Pancreas (tissue), 10 donors: ENCODE data around the gene CACNA1C. TPM values are rescaled to one million over a fixed set of nuclear protein-coding genes. Genes with fewer than 3 reads are reported as not detected.

Experiments used
- ATAC-seq, 4 donors: fragments of 200-7000 bp; cut with Tn5 transposase; one replicate each; pipeline versions ENCODE4 v1.8.0 to v1.9.1; 2020; ENCODE audit warnings: mild to moderate bottlenecking in 4 of 4, moderate library complexity in 4 of 4
- DNase-seq, 6 donors: peaks; one replicate each; pipeline ENCODE4 v3.0.0-alpha.2; 2020
- FAIRE-seq: peaks from 2 replicates; lab custom pipeline; 2012; peaks lifted over from hg19 to GRCh38; lab: Jason Lieb, UNC
- H3K27ac ChIP-seq, 4 donors: fragments of 200-600 bp; sonication (generic); 1 replicate in 3 of 4; 2 replicates in 1 of 4; pipeline versions ENCODE4 v1.5.0 to v1.8.0; 2020
- H3K27me3 ChIP-seq, 4 donors: fragments of 200-600 bp; one replicate each; pipeline ENCODE4 v1.8.0; 2021
- H3K36me3 ChIP-seq, 3 donors: fragments of 200-600 bp; sonication (generic) in 1 of 3; one replicate each; pipeline versions ENCODE4 v1.5.0 to v1.8.0; 2020 to 2021
- H3K4me1 ChIP-seq, 3 donors: fragments of 200-600 bp; one replicate each; pipeline ENCODE4 v1.8.0; 2021
- H3K4me3 ChIP-seq, 4 donors: fragments of 200-600 bp; sonication (generic) in 2 of 4; one replicate each; pipeline versions ENCODE4 v1.5.0 to v1.8.0; 2020 to 2021
- H3K9me3 ChIP-seq, 4 donors: fragments of 200-600 bp; one replicate each; pipeline ENCODE4 v1.8.0; 2021
- WGBS, 2 donors: extraction: QIAGEN DNeasy Blood & Tissue Kit; methylation state at CpG; one replicate each; pipeline ENCODE4 v1.1.7; 2013; 5-methylcytosine and 5-hydroxymethylcytosine counted together
- intact Hi-C, 3 donors: fragments of 100-400 bp; cut with DNase I; formaldehyde crosslinking; loops; one replicate each; pipeline versions ENCODE4 v1.11.1 to v1.14.2; 2022
- polyA plus RNA-seq, 2 donors: library from polyadenylated mRNA; stranded (reverse); fragments of 200-250 nt; gene quantifications; one replicate each; pipeline ENCODE4 v1.2.3, GENCODE V29; 2013
- total RNA-seq, 6 donors: library from RNA; stranded (reverse); fragmentation: NEBNext Ultra II Directional in 4 of 6; extraction: Animal tissue kit (Norgen Biotek cat#: 25700) in 4 of 6; gene quantifications; one replicate each; pipeline versions ENCODE4 v1.2.1 to v1.2.4, GENCODE V29; 2021 to 2023
- TF ChIP-seq, protein P1 (sequence below), 4 donors: fragments of 200-600 bp; sonication (generic) in 3 of 4; IDR thresholded peaks; one replicate each; pipeline versions ENCODE4 v1.5.0 to v1.8.0; 2021; ENCODE audit warnings: antibody characterized with exemption in 4 of 4
- donor health status: healthy with polysubstance abuse.
- donor health status: DM: no; HTN: no; CAD: no; lungs with moderate emphysema.
- donor health status: DM: no; HTN: no; CAD: no.
- donor health status: control.
- donor health status: control.
- donor health status: Bipolar disorder and iron deficiency.
- donor health status: DM: yes; HTN: yes; CAD: no.
- donor health status: DM: no; HTN: no; CAD: no.
- donor health status: DM: no; HTN: no; CAD: no.
- donor health status: DM: yes; HTN: yes; CAD: no.

The CACNA1C gene
- total and polyA plus RNA-seq, 8 donors: 1.2 to 3.8 (median 2.3) TPM

DNA sequence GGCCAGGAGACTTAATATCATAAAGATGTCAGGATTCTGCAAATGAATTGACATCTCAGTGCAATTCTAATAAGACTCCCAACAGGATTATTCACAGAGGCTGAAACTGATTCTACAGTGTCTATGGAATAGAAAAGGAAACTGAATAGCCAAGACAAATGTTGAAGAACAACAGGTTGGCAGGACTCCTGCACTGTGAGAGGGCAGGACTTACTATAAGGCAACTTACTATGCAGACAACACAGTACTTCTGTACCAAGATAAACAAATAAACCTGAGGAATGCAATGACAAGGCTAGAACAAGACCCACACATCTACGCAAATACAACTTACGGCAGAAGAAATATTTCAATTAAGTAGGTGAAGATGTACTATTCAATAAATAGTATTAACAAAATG, 609.7 kb downstream of the CACNA1C start:
- FAIRE-seq (no peak), ATAC-seq (no peak), DNase-seq (no peak)
- no peaks in the 10 kb centered on the region for H3K9me3 ChIP-seq
- 78 to 84% methylated on average over 2 of the region's 2 CpGs for WGBS, 2 donors
- H3K36me3 ChIP-seq: no peaks in the 10 kb centered on the region
- no peak overlapping the region for H3K4me3 ChIP-seq
- H3K4me1 ChIP-seq: no peaks in the 10 kb centered on the region
- intact Hi-C loops: no loop called here
- no peak overlapping the region for H3K27ac ChIP-seq
- TF ChIP-seq, protein P1, sequence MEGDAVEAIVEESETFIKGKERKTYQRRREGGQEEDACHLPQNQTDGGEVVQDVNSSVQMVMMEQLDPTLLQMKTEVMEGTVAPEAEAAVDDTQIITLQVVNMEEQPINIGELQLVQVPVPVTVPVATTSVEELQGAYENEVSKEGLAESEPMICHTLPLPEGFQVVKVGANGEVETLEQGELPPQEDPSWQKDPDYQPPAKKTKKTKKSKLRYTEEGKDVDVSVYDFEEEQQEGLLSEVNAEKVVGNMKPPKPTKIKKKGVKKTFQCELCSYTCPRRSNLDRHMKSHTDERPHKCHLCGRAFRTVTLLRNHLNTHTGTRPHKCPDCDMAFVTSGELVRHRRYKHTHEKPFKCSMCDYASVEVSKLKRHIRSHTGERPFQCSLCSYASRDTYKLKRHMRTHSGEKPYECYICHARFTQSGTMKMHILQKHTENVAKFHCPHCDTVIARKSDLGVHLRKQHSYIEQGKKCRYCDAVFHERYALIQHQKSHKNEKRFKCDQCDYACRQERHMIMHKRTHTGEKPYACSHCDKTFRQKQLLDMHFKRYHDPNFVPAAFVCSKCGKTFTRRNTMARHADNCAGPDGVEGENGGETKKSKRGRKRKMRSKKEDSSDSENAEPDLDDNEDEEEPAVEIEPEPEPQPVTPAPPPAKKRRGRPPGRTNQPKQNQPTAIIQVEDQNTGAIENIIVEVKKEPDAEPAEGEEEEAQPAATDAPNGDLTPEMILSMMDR (IDR thresholded peaks at IDR 0.05): no peak
- no peaks in the 10 kb centered on the region for H3K27me3 ChIP-seq

DNA sequence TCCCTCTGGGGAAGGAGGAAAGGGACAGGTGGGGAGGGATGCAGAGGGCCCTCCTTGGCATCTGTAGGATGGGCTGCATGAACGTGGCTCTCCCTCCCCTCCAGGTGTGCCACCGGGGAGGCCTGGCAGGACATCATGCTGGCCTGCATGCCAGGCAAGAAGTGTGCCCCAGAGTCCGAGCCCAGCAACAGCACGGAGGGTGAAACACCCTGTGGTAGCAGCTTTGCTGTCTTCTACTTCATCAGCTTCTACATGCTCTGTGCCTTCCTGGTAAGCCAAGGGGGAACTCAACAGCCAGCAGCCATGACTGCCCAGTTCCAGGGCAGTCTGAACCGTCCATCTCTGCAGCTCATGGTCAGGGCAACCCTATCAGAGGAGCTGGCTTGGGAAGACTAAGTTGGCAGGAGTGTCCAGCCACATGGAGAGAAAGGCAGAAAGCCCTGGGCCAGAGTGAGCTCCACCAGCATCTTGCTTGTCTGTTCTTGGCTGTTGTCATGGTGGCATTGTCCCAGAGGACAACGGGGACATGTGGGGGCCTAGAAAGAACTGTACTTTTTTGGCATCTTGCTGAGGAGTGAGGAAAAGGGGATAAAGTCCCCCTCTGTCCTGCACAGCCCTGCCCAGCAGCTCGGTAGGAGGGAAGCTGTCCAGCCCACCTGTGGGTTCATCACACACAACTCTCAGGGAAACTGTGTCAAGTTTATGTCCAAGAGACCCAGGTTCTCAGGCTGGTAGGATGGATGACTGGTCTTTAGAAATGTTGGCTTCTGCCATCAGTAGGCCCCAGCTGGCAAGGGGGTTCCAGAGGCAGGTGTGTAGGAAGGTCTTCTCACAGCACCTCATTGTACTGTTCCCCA, 612.2 kb downstream of the CACNA1C start:
- ATAC-seq (no peak), FAIRE-seq (no peak), DNase-seq (no peak)
- TF ChIP-seq, protein P1 (IDR thresholded peaks at IDR 0.05): no peak
- no peak overlapping the region for H3K4me3 ChIP-seq
- no peaks in the 10 kb centered on the region for H3K4me1 ChIP-seq
- no peaks in the 10 kb centered on the region for H3K9me3 ChIP-seq
- no peak overlapping the region for H3K27ac ChIP-seq
- H3K36me3 ChIP-seq: no peaks in the 10 kb centered on the region
- 63 to 73% methylated on average over 7 of the region's 7 CpGs for WGBS, 2 donors
- no peaks in the 10 kb centered on the region for H3K27me3 ChIP-seq
- intact Hi-C loops: no loop called here

DNA sequence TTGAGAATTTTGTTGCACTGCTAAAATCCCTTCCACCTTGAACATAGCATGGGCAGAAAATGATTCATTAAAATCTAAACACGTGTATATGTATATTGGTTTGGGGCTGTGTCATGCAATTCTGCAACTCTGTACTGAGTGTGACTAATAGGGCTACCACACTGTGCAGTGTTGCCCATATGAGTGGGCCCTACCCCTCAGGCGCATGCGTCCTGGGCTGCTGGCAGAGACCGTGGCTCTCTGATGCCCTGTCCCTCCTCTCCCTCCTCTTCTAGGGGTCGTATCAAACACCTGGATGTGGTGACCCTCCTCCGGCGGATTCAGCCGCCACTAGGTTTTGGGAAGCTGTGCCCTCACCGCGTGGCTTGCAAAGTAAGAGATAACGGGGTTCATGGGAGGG, 613.6 kb downstream of the CACNA1C start:
- ATAC-seq (no peak), FAIRE-seq (no peak), DNase-seq (no peak)
- no peaks in the 10 kb centered on the region for H3K27me3 ChIP-seq
- H3K4me3 ChIP-seq: no peak overlapping the region
- no peak overlapping the region for H3K27ac ChIP-seq
- no peaks in the 10 kb centered on the region for H3K9me3 ChIP-seq
- TF ChIP-seq, protein P1 (IDR thresholded peaks at IDR 0.05): no peak
- WGBS, 2 donors: 82 to 83% methylated on average over 11 of the region's 11 CpGs
- intact Hi-C loops: no loop called here
- H3K36me3 ChIP-seq: no peaks in the 10 kb centered on the region
- no peaks in the 10 kb centered on the region for H3K4me1 ChIP-seq

DNA sequence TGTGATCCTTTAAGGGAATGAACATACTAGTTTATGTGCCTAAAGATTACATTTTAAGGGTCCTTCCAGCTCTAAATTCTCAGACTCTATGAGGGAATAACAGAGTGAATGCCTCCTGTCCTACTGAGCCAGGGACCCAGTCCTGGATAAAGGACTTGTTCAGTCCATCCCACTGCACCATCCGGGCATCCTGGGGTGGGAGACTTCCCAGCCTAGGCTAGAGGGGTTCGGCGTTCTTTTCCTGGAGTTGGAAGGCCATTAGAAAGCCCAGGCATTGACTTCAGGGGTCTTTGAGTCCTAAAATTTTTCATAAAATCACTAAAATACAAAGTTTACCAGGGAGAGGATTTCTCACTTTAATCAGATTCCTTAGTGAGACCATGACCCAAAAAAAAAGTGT, 614.1 kb downstream of the CACNA1C start:
- Histone ChIP-seq H3K9me3 (no peaks in the 10 kb centered on the region), H3K27ac (no peak overlapping the region), H3K27me3 (no peaks in the 10 kb centered on the region), H3K36me3 (no peaks in the 10 kb centered on the region), H3K4me3 (no peak overlapping the region), H3K4me1 (no peaks in the 10 kb centered on the region)
- intact Hi-C loops: no loop called here
- TF ChIP-seq, protein P1 (IDR thresholded peaks at IDR 0.05): no peak
- DNase-seq (no peak), FAIRE-seq (no peak), ATAC-seq (no peak)
- WGBS, 2 donors: 61 to 76% methylated on average over 3 of the region's 3 CpGs
